Activated effector memory CD4-positive, alpha-beta T cell treated with anti-CD3 and anti-CD28 coated beads, Interleukin-2, amount 50 U/mL, for 16 hours (primary cell): ENCODE results near the gene CNOT4.

Experiments
- DNase-seq: peaks from one replicate; pipeline ENCODE4 v3.0.0-alpha.2; 2020

CNOT4 gene

GRCh38 chr7:135317676-135318325 is 192.1 kb downstream of the CNOT4 start:
- no peak for DNase-seq

- DNase-seq, result no peak
Measured at GRCh38 chr7:135316648-135317313, 193.1 kb downstream of the CNOT4 start.

GRCh38 chr7:135313971-135314370 is 195.9 kb downstream of the CNOT4 start:
- DNase-seq, result no peak
